HG03571 (cell line): Measurements from ENCODE around the gene RUNX3.

Experiments
- ATAC-seq: cut with Tn5 transposase; IDR thresholded peaks from one replicate; pipeline ENCODE4 v1.9.1; 2021; ENCODE audit not compliant: unreplicated experiment

The RUNX3 gene

DNA sequence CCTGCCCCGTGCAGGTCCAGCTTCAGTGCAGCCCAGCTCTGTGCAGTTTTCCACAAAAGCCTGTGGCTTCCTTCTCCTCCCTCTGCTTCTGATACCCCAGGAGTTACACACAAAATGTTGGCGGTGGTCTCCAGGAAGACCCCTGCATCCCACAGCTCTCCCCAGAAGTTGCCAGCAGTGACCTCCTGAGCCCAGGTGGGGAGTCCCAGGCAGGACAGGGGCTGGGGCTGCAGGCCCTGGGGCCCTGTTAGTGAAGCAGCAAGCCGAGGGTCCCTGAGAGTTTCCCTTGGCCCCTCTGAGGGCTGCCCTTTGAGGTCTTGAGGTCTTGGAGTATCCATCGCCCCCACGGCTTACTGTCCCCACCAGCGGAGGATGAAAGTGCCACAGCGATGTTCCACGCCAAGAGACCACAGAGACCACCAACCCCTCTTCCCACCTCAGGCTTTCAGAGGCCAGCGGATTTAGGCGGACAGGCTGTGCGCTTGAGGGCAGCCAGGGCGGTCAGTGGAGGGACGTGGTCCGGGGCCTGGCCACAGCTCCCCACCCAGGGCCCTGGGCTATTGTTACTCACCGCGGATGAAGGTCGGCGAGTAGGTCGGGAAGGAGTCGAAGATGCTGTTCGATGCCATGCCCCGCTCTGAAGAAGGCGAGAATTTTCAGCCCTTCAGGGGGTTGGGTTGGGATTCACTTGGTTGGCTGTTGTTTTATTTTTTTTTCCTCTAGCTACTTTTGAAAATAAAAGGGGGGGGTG, 34.0 kb upstream of the RUNX3 start:
- ATAC-seq: no peak

- no peak for ATAC-seq
Observed at GRCh38 chr1:24963099-24963872, 33.2 kb upstream of the RUNX3 start.

DNA sequence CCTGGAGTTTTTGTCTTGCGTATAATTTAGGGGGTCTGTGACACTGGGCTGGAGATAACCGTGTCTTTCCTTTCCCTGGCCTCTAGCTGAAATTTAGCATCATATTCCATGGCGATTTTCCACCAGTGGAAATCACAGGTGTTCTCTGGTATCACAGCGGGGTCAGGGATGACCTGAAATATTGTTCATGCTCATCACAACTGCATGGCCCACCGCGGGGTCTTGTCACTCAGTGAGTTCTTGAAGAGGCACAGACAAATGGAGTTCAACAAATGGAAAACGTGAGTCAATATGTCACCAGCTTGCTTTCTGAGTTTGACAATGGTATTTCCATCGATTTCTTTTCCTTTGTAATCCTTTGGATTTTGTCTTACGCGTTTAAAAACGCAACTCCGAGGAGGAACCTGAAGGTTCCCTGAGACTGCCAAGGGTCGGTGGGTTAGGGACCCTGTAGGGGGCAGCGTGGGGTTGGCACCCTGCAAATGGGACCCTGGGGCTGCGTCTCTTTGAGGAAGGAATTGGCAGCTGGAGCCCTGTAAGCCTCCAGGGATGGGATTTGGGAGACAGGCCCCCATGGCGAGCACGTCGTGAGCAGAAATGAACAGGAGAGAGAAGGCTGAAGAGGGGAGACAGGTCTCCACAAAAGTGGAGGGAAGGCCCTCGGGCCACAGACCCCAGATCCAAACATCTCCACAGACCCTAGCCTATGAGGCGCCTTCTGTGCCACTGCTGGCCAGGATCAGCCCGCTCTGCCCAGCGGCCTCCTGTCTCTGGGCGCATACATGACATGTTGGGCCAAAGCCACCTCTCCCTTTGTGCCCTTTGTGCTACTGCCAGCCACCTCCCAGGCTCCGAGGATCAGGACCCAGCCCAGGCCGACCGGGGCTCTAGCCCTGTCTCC, 32.1 kb upstream of the RUNX3 start:
- no peak for ATAC-seq

GRCh38 chr1:24961334-24961733, 31.3 kb upstream of the RUNX3 start:
- ATAC-seq: no peak

DNA sequence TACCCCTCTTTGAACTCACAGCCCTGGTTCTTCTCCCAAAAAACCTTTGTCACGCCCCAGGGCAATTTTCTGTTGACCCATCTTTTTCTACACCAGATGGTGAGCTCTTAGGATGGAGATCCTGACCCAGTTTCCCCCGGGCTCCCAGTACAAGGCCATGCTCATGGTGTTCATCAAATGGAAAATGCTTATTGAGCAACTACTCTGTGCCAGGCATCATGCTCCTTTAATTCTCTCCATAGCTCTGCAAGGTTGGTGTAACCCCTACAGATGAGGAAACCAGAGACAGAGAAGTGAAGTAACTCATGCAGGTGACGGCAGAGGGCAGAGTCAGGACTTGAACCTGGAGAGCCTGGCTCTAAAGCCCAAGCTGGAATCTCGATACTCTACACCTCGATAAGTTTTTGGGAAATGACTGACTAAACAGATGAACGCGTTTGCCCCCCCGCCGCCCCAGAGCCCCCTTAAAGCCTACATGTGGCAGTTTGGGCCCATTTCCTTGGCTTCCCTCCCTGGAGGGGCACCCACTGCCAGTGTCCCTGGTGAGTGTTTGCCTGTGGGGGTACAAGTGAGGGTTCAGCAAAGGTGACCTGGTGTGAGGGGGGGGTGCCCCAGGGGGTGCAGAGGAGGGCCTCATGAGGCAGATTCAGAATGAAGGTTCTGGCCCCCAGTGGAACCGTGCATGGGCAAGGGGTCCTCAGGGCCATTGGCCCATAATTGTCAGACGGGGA, 30.2 kb upstream of the RUNX3 start:
- no peak for ATAC-seq

- ATAC-seq: no peak
Observed at GRCh38 chr1:24959623-24959975, 29.5 kb upstream of the RUNX3 start.

DNA sequence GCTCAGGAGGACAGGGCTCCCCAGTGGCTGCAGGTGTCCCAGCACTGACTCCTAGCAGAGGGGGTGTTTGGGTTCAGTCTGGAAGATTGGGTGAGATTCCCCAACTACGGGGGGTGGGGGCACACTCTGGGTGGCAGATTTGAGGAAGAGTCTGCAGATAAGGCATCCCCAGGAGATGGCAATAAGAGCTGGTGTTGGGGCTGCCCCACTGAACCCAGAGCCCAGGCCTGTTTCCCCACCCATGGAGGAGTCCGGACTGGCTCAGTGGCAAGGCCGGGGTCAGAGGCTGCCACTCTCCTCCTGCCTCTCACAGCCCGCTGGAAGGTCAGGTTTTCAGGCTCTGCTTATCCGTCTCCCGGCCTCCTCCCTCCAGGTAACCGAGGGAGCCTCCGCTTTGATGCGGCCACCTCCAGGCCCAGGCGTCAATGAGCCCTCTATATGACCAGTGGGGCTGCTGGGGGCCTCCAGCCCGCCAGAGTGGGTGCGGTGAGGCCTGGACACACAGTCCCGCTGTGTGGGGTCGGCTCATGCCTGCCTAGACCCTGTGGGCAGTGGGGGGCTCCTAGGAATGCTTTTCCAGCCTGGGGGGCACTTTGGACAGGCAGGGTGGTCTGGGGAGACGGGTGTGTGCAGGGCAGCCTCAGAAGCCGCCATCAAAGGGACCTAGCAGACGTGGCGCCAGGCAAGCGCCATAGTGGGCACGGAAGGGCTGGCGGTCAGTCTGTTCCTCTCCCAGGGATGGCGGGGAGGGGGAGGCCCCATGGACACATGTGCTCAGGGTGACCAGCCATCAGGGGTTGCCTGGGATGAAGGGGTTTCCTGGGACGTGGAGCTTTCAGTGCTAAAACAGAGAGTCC, 28.9 kb upstream of the RUNX3 start:
- no peak for ATAC-seq

- ATAC-seq: no peak
Observed at GRCh38 chr1:24957808-24958752, 28.0 kb upstream of the RUNX3 start.

DNA sequence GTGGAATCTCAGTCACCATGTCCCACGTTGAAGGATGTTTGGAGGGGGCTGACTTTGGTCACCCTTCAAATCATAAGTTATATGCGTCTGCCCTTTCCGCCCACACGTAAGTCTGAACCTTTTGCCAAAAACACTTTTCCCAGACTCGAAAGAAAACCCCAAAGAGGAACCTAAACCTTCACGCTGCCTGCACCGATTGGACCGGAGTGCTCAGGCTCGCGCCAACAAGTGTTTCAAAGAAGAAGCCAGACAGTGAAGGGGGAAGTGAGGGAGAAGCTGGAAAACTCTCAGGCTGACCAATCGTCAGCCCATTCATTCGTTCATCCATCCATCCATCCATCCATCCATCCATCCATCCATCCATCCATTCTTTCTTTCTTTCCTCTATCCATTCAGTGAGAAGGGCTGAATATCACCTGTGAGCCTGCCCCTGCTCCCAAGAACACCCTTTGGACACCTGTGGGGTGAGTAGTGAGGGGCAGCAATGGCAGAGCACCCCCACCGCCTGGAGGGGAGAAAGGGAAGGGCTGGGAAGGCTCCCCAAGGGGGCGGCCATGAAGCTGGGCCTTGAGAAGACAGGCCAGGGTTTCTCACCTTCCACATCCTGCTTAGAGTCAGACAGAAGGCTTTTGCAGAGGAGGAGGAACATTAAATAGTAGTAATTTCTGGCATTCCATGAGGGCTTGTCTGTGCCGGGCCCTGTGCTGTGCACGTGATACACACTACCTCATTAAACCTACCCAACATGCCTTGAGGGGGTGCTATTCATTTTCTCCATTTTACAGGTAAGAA, 27.1 kb upstream of the RUNX3 start:
- no peak for ATAC-seq

DNA sequence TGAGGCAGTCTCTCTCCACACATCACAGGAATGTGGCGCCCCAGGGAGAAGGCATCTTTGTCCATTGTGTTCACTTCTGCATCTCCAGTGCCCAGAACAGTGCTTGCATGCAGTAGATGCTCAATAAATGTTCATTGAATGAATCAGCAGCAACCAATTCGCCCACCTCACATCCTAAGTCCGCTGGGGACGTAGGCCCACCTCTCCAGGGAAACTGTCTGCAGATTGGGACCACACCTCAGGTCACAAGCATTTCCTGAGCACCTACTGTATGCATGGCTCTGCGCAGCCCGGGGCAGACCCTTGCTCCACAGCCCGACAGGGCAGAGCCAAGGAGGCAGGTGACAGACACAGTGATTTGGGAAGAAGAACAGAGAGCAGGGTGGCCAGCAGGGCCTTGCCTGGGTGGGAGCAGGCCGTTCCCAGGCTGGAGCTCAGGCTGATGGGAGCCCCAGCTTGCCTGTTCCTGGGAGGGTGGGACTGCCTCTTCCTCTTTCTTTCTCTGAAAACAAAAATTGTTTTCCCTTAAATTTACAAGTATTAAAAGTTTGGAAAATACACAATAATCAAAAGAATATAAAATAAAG, 25.8 kb upstream of the RUNX3 start:
- ATAC-seq: no peak

DNA sequence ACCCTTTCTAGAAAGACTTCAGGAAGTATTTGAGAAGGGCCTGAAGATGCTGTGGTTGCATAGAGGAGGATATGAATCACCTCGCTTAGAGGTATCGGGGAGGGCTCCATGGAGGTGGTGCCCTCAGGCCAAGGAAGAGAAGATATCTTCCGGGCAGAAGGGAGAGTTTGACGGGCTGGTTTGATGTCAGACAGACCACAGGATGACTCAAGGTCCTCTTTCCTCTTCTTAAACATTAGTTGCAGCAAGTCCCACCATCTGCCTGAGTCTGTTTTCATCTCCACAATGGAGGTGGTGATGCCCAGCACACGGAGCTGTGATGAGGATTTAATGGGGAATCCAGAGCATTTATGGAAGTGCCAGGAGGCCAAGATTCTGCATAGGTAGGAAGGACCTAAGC, 25.1 kb upstream of the RUNX3 start:
- no peak for ATAC-seq

DNA sequence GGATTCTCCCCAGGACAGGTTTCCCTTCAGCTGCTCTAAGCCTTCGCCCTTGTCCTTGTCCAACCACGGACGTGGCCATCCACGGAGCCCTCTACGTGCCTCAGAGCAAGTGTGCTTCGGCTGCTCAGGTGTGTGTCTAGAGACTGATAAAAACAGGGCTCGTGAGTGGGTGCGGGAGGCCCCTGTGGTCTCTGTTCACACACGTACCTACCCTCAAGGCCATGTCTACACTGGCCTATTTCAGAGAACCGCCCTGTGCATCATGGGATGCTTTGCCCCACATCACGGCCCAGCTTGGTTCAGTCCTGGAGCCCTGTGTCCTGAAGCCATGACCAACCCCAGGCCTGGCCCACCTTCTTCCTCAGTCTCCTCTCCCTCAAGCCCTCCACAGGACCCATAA, 24.6 kb upstream of the RUNX3 start:
- ATAC-seq: no peak

DNA sequence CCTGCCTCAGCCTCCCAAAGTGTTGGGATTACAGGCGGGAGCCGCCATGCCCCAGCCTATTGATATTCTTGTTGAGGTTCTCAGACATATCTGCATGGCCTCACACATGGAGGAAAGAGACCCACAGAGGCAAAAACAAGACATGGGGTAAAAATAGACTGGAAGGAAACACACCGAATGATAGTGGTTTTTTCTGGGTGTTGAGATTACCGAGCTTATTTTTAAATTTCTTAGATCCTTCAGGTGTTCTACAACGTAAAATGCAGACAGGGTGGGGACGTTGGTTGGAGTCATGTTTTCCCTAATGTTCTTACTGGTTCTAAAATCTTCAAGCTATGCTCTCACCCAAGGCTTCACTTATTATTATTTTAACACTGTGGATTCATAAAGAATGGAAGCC, 23.9 kb upstream of the RUNX3 start:
- no peak for ATAC-seq

- ATAC-seq: no peak
Observed at GRCh38 chr1:24952413-24952841, 22.4 kb upstream of the RUNX3 start.

- no peak for ATAC-seq
Observed at GRCh38 chr1:24951810-24952412, 21.8 kb upstream of the RUNX3 start.

GRCh38 chr1:24951337-24951736, 21.3 kb upstream of the RUNX3 start:
- no peak for ATAC-seq

DNA sequence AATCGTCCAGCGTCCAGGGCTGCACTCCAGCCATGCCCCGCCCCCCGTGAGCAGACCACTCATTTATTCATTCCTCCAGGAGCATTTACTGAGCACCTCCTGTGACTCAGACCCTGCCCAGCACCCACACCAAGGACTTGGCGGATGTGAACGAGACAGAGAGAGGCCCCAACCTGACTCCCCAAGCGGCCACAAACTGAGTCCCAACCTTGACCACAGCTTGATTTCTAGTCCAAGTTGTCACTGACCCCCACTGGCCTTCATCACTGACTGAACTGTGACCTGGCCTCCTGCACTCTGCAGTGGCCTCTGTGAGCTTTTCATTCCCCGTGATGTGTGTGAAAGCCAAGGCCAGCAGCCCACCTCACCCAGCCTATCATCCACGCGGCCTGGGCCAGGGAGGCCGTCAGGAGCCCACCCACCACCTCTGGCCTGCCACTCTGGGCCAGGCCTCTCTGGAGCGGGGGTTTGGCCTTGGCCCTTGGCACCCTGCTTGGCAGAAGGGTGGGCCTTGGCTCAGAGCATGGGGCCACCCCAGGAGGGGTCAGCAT, 19.3 kb upstream of the RUNX3 start:
- ATAC-seq: no peak
